HepG2 (cell line): ENCODE data around the gene ZBTB32. TPM values are rescaled to one million over a fixed set of nuclear protein-coding genes. Genes with fewer than 3 reads are reported as not detected.

Experiments used
- DMTF1 ChIP-seq: sonication (generic); formaldehyde crosslinking; IDR thresholded peaks from 2 replicates; pipeline ENCODE4 v1.4.0; 2020; ENCODE audit warnings: mild to moderate bottlenecking, missing genetic modification reagents
- GRHL1 ChIP-seq: sonication (generic); formaldehyde crosslinking; conservative IDR thresholded peaks from 2 replicates; pipeline ENCODE4 v1.8.0; 2022; ENCODE audit warnings: missing genetic modification reagents
- HNF4A ChIP-seq: sonication (generic); formaldehyde crosslinking; IDR thresholded peaks from 2 replicates; pipeline ENCODE4 v1.4.0; 2020; ENCODE audit warnings: missing genetic modification reagents
- MAX ChIP-seq: IDR thresholded peaks from 2 replicates; pipeline ENCODE4 v1.6.1; 2012; ENCODE audit warnings: inconsistent platforms
- MBNL3 ChIP-seq: fragments of 250-450 bp; sonication (Bioruptor Pico); conservative IDR thresholded peaks from 2 replicates; pipeline ENCODE4 v1.8.0; 2022; ENCODE audit warnings: mild to moderate bottlenecking, inconsistent platforms
- MEIS2 ChIP-seq: sonication (generic); formaldehyde crosslinking; IDR thresholded peaks from 2 replicates; pipeline ENCODE4 v1.9.0; 2021; ENCODE audit warnings: mild to moderate bottlenecking, missing genetic modification reagents
- ONECUT2 ChIP-seq: sonication (generic); formaldehyde crosslinking; IDR thresholded peaks from 2 replicates; pipeline ENCODE4 v1.4.0; 2020; ENCODE audit warnings: missing genetic modification reagents
- PPARG ChIP-seq: conservative IDR thresholded peaks from 2 replicates; pipeline ENCODE4 v1.6.1; 2016; ENCODE audit warnings: missing biosample characterization, missing genetic modification reagents
- RBFOX2 ChIP-seq: fragments of 200-400 bp; formaldehyde crosslinking; IDR thresholded peaks from 2 replicates; pipeline ENCODE4 v1.6.1; 2017; ENCODE audit warnings: low read depth, mild to moderate bottlenecking, low read length
- SATB2 ChIP-seq: sonication (generic); formaldehyde crosslinking; IDR thresholded peaks from 2 replicates; pipeline ENCODE4 v1.5.0; 2020; ENCODE audit warnings: missing genetic modification reagents
- STAT6 ChIP-seq: sonication (generic); formaldehyde crosslinking; IDR thresholded peaks from 2 replicates; pipeline ENCODE4 v1.4.0; 2020; ENCODE audit warnings: missing genetic modification reagents, mild to moderate bottlenecking, borderline replicate concordance
- TFE3 ChIP-seq: IDR thresholded peaks from 2 replicates; pipeline ENCODE4 v1.6.1; 2016
- YEATS2 ChIP-seq: sonication (generic); formaldehyde crosslinking; IDR thresholded peaks from 2 replicates; pipeline ENCODE4 v1.4.0; 2020; ENCODE audit warnings: missing genetic modification reagents, borderline replicate concordance
- ZFP1 ChIP-seq: IDR thresholded peaks from 2 replicates; pipeline ENCODE4 v1.6.1; 2016
- ZFP36L1 ChIP-seq: sonication (generic); formaldehyde crosslinking; IDR thresholded peaks from 2 replicates; pipeline ENCODE4 v1.8.0; 2022; ENCODE audit warnings: mild to moderate bottlenecking, missing genetic modification reagents, moderate library complexity
- ZMAT3 ChIP-seq: sonication (generic); formaldehyde crosslinking; conservative IDR thresholded peaks from 2 replicates; pipeline ENCODE4 v1.7.0; 2021; ENCODE audit warnings: missing genetic modification reagents
- ZNF10 ChIP-seq: sonication (generic); formaldehyde crosslinking; IDR thresholded peaks from 2 replicates; pipeline ENCODE4 v1.4.0; 2020; ENCODE audit warnings: mild to moderate bottlenecking, low read depth, missing genetic modification reagents, borderline replicate concordance
- ZNF598 ChIP-seq: sonication (generic); formaldehyde crosslinking; IDR thresholded peaks from 2 replicates; pipeline ENCODE4 v1.5.1; 2020; ENCODE audit warnings: mild to moderate bottlenecking, missing genetic modification reagents, borderline replicate concordance
- ZNF652 ChIP-seq: IDR thresholded peaks from 2 replicates; pipeline ENCODE4 v1.6.1; 2016; ENCODE audit warnings: low read depth, borderline replicate concordance
- ZNF749 ChIP-seq: sonication (generic); formaldehyde crosslinking; IDR thresholded peaks from 2 replicates; pipeline ENCODE4 v1.8.0; 2022; ENCODE audit warnings: mild to moderate bottlenecking, missing genetic modification reagents, moderate library complexity, borderline replicate concordance
- ZNF839 ChIP-seq: sonication (generic); formaldehyde crosslinking; IDR thresholded peaks from 2 replicates; pipeline ENCODE4 v1.4.0; 2020; ENCODE audit warnings: missing genetic modification reagents, mild to moderate bottlenecking, borderline replicate concordance
- polyA plus RNA-seq, 8 experiments: library from polyadenylated mRNA; depleted of rRNA in 3 of 8; stranded (reverse) in 7 of 8; unstranded in 1 of 8; fragments of >200 nt; fragmentation: Illumina TruSeq in 4 of 8; extraction: Trizol in 4 of 8; gene quantifications; 2 replicates each; pipeline versions ENCODE4 v1.2.1 to v1.2.3, GENCODE V29; 2011 to 2016; ENCODE audit warnings: low read depth in 4 of 8, missing spikeins in 1 of 8, mixed read lengths in 1 of 8; ENCODE audit not compliant: insufficient read depth in 1 of 8
- total RNA-seq, 5 experiments: library from RNA; depleted of rRNA; stranded (reverse); fragments of >200 nt; fragmentation: Illumina TruSeq; extraction: Trizol; gene quantifications; 2 replicates each; pipeline ENCODE4 v1.2.3, GENCODE V29; 2016; ENCODE audit warnings: low read depth in 1 of 5

ZBTB32 gene
- total and polyA plus RNA-seq, 2 of the 13 experiments (the other 11 are each of a cell fraction or from before 2014, with no cell fraction given) = not detected

- no peak for TF ChIP-seq GRHL1 (CRISPR knock-in tag)
- 0 out of 2 replicates have a peak, but pooled peaks have one; percentile 6 for TF ChIP-seq ONECUT2 (CRISPR knock-in tag)
- peak; percentile 44; the same call in 1 of the 2 replicates for TF ChIP-seq YEATS2 (CRISPR knock-in tag)
- no peak for TF ChIP-seq ZNF10 (CRISPR knock-in tag)
- TF ChIP-seq ZFP36L1 (CRISPR knock-in tag) = no peak
- peak; percentile 50; the same call in 1 of the 2 replicates for TF ChIP-seq MEIS2 (CRISPR knock-in tag)
- no peak for TF ChIP-seq MBNL3 (CRISPR knock-in tag)
- TF ChIP-seq TFE3 = 0 out of 2 replicates have a peak, but pooled peaks have one; percentile 15
- TF ChIP-seq ZMAT3 = peak; percentile 56; the same call in 1 of the 2 replicates
- TF ChIP-seq MAX = peak; percentile 36
- no peak; the same call in 1 of the 2 replicates for TF ChIP-seq STAT6
- TF ChIP-seq ZNF839 (CRISPR knock-in tag) = peak; percentile 68; the same call in 1 of the 2 replicates
- peak; percentile 75 for TF ChIP-seq RBFOX2
- peak; percentile 27; the same call in 1 of the 2 replicates for TF ChIP-seq HNF4A (CRISPR knock-in tag)
- no peak for TF ChIP-seq ZNF652
- TF ChIP-seq SATB2 (CRISPR knock-in tag) = 0 out of 2 replicates have a peak, but pooled peaks have one; percentile 54
- TF ChIP-seq ZNF749 (CRISPR knock-in tag) = 0 out of 2 replicates have a peak, but pooled peaks have one; percentile 65
- no peak for TF ChIP-seq ZNF598
- no peak for TF ChIP-seq DMTF1 (CRISPR knock-in tag)
- 0 out of 2 replicates have a peak, but pooled peaks have one; percentile 19 for TF ChIP-seq PPARG
- TF ChIP-seq ZFP1 (CRISPR knock-in tag) = no peak
Measured at GRCh38 chr19:35716801-35717664, 12.7 kb downstream of the ZBTB32 start (continued).
